Measurements from ENCODE around the gene CYBA.

CYBA gene

DNA sequence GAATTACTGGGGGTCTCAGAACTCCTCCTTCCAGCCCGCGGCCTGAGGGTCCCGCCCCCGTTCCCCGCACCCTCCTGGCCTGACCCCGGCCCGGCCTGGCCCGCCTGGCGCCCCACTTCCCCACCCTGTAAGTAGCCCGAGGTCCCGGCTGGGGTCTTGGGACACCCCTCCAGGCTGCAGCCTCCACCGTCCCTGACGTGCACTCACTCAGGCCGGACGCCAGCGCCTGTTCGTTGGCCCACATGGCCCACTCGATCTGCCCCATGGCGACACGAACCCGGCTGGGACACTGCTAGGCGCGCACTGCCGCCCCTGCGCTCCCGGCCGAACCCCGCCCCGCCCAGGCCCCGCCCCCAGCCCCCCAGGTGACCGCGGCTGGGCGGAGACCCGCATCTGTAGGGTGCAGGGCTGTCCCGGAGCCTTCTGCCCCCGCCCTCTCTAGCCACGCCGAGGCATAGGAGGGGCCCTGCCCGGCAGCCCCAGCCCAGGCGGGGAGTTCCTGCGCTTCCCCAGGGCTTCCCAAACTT lies at the start of gene CYBA:
CYBA (minus strand) TSS at position 305 of the 527 bp plus-strand sequence; CDS start at position 265, 40 bp downstream.
- DNase-seq (ENCODE audit: low spot score), result peak; percentile 92

DNA sequence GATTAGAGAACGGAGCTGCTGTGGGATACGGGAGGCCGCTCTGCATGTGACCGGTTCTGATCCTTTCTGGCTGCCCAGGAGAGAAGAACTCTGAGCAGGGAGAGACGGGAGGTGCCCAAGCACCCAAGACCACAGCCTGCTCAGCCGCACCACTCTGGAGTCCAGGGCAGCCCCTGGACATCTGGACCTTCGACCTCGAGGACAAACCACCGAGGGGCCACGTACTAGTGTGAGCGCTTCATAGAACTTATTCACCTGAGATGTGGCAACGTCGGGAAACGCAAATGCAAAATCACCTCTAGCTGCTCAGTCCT lies 49.4 kb upstream of the CYBA start:
- no peak for DNase-seq (ENCODE audit: low spot score)

DNA sequence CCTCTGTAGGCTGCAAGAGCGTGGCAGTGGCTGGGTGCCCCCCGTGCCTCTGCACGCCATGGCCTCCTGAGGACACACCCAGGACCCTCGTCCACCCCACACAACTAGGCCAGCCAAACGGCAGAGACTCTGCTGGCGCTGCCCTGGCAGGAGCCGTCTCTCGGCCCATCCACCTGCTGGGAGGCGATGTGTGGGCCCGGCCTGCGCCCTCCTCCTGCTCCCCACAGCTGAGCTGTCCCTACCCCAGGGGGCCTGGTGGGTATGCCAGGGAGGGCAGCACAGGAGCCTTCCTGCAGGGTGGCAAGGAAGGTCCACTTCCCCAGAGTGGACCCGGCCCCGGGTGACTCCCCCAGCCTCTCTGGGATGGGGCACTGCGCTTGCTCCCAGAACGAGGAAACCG lies 48.3 kb upstream of the CYBA start:
- DNase-seq (ENCODE audit: low spot score), result no peak

DNA sequence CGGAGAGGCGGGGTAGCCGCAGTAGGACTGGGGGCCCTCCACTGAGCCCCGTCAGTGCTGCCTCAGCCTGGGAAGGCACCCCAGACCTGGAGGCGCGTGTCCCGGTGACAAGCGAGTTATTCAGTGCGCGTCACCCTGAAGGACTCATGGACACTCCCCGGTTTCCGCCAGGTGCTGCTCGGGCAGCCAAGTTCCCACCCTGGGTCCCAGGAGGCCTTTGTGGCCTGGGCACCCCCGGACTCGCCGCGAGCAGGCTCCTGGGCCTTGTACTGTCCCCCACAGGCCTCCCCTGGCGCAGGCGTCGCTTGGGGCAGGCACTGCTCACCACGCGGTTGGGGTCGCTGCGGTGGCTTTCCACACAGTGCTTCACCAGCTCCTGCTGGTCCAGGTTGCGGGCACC lies 47.8 kb upstream of the CYBA start:
- no peak for DNase-seq (ENCODE audit: low spot score)

DNA sequence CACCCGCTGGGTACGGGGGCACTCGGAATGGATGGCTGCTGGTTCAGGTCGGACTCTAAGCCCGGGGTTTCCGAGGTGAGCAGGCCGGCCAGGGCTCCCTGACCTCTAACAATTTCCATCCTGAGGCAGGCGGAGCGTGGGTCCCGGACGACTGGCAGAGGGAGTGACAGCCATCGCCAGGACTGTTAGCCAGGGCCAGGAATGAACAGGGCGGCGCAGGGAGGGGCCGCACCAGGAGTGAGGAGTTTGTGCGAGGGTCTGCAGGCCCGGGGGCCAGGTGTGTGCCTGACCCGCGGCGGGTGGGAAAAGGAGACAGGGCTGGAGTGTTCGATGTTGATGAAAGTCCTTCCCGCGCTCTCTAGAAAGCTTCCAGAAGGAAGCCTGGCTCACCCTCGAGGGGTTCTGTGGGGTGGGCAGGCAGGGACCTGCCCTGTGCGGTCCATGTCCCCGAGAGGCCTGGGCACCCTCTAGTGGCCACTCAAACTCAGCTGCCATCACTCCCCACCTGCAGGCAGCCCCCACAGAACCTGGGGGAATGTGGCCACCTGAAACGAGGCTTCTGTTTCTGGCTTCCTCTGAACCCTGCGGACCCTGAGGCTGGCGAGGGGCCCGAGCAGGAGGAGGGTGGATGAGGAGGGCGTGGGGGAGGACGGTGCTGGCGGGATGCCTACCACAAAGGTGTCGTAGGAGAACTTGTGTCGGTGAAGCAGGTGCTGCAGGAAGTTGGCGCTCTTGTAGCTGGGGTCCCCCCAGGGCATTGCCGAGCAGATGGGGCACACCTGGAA lies 47.2 kb upstream of the CYBA start:
- DNase-seq (ENCODE audit: low spot score), result no peak

DNA sequence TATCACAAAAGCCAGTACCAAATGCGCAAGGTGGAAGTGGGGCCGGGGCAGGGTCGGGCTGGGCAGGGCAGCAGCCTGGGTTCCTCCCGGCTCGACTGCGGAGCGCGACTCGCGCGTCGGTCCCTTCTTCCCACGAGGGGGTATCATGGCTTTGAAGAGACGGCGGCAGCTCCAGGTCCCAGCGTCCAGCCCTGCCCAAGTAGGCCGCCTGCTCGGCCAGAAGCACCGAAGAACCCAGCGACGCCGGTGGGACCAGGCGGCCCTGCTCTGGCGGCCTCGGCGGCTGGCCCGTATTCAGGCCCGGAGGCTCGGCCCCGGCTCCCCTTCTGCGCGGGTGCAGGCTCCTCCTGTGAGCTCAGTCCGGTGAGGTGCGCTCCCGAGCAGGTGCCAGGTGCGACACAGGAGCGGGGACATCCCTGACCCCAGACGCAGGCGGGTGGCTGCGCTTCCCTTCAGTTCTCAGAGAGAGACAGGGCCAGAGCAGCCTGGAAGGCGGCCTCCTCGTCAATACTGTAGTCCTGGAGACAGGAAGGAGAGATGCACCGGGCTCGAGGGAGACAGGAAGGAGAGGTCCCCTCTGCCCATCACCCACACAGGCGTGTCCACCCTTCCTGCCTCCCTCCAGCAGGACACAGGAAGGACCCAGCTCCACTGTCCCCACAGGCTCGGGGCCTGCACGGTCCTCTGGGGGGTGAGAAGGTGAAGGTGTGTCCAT lies 46.4 kb upstream of the CYBA start:
- DNase-seq (ENCODE audit: low spot score), result no peak

DNA sequence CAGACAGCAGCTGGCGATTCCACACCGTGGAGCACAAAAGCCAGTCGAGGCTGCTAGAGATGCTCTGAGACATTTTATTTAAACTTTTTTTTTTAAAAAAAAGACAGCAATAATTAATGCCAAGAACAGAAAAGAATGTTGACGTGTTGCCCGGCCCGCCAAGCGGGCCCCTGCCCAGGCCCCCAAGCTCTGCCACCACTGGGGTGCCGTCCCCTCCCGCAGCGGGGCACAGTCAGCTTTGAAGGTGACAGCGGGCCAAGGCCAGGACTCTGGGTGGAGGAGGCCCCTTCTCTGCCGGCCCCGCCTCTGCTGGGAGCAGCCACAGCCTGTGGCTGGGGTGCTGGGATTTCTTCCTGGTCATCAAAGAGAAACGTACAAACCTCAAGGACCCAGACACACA lies 45.6 kb upstream of the CYBA start:
- DNase-seq (ENCODE audit: low spot score), result no peak

DNA sequence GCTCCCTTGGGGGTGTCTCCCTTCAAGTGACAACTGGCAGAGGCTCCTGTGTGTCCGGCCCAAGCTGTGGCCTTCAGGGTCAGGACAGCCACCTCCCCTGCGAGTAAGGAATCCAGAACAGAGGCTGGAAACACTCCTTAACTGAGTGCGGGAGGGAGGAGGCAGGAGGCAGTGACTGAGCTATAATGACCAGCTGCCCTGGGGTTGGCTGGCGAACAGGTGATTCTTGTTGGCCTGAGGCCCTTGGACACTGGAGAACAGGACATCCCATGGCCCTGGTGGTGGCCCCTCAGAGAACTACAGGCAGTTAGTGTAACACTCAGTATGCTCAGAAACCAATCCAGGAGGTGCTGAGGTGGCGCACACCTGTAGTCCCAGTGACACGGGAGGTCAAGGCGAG lies 44.9 kb upstream of the CYBA start:
- DNase-seq (ENCODE audit: low spot score), result no peak

DNA sequence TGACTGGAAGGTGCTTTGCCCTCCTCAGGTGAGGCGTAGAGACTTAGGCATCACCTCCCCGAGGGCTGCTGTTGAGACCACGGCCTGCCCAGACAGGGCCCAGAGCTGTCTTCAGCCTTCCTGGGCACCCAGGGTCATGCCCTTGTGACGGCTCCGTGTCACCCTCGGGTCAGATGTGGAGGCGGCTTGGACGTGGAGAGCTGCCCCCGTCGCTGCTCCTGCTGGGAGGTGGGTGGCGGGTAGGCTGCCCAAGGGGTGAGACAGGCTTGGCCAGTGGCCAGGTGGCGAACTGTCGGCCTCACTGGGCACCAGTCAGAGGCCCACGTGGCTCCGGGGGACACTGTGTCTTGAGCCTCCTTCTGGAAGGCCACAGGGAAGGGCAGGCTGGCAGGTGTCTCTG lies 44.4 kb upstream of the CYBA start:
- no peak for DNase-seq (ENCODE audit: low spot score)

DNA sequence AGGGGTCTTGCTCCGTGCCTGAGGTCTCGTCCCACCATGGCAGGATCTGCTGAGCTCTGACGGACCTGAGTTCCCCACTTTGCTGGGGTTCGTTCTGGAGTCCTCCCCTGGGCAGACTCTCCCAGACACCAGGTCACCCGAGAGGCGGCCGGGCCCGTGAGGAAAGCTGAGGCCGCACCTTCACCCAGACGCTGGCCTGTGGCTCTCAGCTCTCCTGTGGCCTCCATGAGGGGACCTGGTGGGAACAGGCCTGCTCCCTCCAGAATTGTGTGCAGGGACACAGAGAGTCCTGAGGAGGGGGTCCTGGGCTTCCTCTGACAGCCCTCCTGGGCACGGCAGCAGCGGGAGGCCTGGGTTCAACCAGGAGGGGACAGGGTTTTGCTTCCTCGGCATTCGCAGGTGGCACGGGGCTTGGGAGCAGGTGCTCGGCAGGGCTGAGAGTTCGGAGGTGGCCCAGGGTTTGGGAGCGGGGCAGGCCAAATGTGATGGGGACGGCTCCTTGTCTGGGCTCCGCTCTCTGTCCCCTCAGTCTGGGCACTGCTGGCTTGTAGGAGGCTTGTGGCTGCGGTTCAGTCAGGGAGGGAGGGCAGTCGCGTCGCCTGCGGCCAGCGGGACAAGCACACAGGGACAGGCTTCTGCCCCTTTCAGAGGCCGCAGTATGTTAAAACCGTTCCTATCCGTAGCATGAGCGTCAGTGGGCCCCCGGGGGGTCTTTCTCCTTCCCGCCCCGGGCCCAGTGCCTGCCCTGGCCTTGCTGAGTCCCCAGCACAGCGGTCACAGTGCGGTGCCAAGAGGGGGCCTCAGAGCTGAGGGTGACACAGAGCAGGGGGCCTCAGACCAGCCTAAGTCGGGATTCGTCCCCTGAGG lies 43.6 kb upstream of the CYBA start:
- no peak for DNase-seq (ENCODE audit: low spot score)

DNA sequence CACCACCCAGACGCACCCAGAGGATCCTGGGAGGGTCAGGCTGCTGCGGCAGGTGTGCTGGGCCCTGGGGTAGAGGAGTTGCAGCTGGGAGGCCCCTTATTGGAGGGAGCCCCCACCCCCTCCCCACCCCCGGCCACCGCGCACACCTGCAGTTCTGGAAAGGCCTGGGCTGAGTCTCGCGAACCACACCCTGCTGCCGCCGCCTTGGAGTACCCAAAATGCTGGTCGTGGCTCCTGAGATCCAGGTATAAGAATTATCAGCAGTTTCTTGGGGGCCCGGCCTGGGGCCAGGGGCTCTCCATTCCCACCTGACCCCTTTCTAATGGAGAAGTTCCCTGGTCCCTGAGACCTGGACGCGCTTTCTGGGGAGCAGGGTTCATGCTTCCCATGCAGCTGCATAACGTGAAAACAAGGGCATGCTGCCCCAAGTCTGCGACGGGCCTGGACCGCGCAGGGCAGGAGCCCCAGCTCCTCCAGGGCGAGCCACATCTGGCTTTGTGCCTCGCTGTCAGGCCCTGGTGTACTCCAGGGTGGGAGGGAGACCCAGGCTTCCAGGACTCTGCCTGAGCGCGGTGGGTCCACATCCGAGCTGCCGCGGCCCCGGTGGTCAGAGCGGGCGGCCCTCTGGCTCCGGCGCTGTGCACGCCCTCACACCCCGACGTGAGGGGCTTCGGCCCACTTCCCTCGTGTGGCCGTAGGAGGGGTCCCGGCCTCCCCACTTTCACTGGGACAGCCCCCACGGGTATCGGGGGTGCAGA lies 42.7 kb upstream of the CYBA start:
- no peak for DNase-seq (ENCODE audit: low spot score)

DNA sequence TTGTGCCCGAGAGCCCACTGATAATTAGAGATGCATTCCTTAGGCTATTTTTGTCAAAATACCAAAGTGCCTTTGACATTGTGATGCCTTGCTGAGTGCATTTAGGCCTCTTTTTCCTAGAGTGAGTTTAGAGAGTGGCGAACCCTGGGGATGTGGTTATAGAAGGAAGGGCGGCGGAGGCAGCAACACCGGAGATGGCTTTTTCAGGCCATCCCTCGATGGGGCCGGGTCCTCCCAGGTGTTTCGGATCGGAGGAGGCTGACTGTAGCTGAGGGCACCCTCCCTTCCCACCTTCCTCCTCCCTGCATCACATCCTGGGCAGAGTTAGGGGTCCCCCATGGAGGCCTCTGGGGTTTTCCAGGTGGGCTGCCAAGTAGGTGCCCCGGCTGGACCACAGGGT lies 42.0 kb upstream of the CYBA start:
- DNase-seq (ENCODE audit: low spot score), result no peak

DNA sequence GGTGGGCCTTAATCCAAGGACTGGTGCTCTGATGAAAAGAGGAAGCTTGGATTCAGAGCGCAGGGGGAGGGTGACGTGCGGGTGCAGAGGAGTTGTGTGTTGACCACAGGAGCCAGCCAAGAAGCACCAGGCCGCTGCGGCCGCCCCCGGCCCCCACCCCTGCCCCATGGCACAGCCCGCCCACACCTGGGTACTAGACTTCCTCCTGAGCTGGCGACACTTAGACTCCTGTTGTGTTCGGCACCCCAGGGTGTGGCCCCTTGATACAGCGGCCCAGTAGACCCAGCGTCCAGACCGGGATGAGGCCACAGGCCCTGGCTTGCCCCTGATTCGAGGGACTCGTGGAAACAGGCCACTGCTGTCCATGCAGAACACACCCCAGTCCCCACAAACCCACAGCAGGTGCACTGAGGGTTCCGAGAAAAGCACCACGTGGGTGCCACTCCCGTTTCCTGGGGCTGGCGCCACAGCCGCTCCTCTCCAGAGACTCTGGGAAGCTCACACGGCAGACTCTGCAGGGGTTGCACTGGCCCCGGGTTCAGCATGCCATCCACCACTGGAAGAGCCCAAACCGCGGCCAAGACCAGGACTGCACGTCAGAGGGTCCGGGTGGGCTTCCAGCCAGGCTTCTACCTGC lies 41.2 kb upstream of the CYBA start:
- DNase-seq (ENCODE audit: low spot score), result no peak

DNA sequence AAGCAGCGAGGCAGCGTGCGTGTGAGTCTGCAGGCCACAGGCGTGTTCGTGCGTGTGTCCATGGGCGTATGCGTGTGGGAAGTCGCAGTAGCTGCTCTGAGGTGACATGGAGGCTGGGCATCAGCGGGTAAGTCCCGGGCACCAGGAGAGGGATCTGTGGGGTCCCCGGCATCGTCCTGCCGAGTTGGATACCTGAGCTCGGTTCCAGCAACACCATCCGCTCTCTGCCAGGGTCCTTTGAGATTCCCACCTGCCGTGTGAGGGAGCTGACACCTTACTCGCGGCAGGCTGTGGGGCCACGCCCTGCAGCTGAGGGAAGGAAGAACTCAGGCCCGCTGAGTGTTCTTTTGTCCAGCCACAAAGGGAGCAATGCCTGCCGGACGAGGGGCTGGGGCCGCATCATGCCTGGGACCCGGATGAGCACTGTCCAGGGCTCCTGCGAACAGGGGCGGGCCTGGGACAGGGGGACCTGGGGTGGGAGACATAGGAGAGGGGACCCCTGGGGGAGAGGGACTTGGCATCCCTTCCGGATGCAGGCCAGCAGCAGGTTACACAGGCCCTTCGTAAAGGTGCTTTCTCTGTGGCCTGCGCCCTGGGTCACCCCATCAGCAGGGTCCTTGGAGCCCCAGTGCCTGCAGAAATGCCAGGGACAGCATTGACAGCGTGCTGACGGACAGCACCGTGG lies 40.4 kb upstream of the CYBA start:
- DNase-seq (ENCODE audit: low spot score), result no peak

DNA sequence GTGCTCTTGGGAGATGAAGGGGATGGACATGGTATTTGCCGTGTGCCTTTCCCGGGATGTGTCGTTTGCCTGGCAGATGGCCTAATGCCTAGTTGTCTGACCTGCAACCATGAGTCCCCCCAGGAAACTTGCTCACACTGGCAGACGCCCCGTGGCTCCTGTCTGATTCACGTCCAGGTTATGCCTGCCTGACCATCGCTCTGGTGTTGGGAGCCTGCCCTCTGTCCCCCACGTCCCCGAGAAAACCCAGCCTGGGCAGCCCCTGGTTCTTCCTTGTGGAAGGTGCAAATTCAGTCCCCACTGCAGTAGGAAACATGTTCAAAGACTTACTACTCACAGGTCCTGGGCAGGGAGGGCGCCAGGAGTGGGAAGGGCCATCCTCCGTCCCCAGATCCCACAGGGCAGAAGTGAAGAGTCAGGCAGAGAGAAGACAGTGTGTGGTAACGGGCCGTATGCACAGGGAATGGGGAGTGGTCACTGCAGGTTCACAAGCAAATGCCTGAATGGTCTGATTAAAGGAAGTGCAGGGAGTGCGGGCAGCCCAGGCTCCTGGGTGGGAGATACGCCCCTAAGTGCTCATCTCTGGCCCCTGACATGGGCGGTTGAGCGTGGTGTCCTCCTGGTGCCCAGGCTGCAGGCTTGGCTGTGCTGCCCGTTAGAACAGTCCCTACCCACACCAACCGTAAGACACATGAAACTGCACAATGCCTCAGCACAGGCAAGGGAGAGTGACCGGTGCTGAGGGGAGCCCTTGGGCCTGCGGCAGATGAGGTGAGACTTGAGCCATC lies 39.7 kb upstream of the CYBA start:
- no peak for DNase-seq (ENCODE audit: low spot score)

DNA sequence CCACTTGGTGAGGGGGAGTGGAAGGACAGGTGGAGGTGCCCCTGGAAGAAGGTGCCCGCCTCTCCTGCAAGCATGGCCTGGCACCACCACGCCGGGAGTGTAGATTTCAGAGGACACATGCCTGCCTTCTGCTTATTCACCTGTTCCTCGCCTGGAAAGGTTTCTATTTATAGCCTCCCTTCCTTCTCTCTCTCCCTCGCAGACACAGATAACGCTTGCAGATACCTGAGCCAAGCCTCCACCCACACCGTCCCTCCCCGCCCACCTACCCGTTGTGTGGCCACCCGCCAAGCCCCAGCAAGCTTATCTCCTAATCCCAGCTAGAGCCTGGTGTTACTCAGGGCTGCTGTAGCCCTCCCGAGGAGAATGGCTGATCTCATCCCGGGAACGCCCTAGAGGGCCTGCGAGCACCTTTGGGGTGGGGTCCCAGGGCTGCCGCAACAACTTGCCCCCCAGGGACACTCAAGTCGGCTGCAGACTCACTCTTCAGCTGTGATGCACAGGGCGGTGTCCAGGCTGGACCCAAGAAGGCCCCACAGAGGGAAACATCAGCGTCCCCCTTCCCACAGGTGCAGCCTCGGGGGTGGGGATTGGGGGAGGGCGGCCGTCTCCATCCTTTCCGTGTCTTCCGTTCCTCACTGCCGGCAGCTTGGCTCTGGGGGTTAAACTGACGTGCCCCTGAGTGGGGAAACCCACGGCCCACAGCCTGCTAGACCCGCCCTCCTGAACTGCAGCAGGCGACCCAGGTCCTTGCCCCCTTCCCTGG lies 37.3 kb upstream of the CYBA start:
- DNase-seq (ENCODE audit: low spot score), result no peak

DNA sequence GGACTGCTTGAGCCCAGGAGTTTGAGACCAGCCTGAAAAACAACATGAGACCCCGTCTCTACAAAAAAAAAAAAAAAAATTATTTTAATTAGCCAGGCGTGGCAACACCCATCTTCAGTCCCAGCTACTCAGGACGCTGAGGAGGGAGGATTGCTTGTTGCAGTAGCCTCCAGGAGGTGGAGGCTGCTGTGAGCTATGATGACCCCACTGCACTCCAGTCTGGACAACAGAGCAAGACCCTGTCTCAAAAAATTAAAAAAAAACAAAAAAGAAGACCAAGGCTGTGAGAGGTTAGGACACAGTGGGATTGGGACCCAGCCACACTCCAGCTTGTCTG lies 36.8 kb upstream of the CYBA start:
- no peak for DNase-seq (ENCODE audit: low spot score)

DNA sequence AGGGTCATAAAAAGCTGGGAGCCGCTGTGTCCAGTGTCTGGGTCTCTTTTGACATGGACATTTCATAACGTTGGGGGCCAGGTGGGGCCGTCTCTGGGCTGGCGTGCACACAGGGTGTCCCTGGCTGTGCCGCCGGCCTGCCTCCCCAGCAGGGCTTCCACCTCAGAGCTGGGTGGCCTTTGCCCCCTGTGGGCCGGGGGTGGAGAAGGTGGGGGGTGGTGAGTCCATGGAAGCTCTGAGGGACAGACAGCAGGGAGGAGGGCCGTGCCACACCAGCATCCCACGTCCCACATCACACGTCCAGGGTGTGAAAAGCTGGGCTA lies 36.4 kb upstream of the CYBA start:
- no peak for DNase-seq (ENCODE audit: low spot score)

DNA sequence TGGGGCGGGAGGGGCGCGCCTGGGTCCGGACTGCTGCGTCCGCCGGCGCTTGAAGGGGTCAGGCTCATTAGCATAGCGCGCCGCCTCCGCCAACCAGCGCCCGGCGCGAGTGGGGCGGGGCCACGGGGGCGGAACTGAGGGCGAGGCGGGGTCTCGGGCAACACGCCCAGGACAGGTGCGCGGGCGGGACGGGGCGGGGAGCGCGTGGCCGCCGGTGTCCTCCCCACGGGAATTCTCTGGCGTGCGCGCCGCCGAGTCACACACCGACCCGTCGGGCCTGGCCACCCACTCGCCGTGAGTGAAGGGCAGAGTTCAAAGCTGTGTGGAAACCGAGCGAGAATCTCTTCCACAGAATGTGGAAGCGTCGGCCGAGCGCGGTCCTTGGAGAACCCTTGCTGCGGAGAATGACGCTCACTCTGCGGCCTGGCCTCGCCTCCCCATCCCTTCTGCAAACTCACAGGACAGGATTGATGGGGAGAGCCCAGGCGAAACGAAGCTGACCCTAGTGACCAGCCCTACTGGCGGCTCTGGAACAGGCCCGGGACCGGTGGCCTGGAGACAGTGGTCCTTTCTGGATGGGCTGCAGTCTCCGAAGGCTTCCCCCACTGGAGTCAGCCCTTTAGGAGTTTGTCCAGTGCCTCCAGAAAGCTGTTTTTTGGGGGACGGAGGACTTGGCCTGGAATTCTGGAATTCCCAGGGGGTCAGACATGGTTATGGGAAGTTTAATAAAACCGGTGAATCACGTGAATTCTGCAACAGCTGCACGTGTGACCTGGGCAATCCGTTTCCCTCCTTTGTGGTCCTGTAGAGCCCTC lies 35.8 kb upstream of the CYBA start, which contains the start of gene SNAI3:
SNAI3 (minus strand) TSS at position 69 of the 815 bp plus-strand sequence. CDS start 101 bp downstream, outside the sequence.
- DNase-seq (ENCODE audit: low spot score), result peak; percentile 81

All from AG20443 (cell line).